GM12875 (cell line): Measurements from ENCODE around the gene ITPR1.

Experiments used
- H3K4me3 ChIP-seq: one replicate; pipeline ENCODE4 v1.5.1; 2011; ENCODE audit warnings: low read depth, low read length, control low read depth
- TF ChIP-seq, protein P1 (sequence below): IDR thresholded peaks from 2 replicates; pipeline ENCODE4 v1.5.1; 2011; ENCODE audit warnings: low read depth, mild to moderate bottlenecking, control low read depth, inconsistent platforms, low read length, moderate library complexity, borderline replicate concordance; ENCODE audit not compliant: insufficient read depth

The ITPR1 gene

DNA sequence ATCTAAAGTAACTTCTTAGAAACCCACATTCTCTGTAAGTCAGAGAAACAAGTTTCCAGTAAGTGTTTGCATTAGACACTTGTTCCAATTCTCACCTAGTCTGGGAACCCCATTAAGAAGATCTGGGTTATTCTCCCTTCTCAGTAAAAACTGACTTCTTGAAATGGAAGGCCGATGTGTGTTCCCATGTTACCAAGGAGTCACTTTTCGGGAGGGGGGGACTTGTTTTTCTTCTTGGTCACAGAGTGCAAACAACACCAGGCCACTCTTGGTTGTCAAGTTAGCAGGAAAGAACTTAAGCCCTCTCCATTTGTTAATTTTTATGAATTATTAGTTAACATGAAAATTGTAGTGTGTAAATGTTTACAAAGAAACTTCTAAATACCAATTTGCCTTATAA, 55.6 kb downstream of the ITPR1 start:
- TF ChIP-seq, protein P1, sequence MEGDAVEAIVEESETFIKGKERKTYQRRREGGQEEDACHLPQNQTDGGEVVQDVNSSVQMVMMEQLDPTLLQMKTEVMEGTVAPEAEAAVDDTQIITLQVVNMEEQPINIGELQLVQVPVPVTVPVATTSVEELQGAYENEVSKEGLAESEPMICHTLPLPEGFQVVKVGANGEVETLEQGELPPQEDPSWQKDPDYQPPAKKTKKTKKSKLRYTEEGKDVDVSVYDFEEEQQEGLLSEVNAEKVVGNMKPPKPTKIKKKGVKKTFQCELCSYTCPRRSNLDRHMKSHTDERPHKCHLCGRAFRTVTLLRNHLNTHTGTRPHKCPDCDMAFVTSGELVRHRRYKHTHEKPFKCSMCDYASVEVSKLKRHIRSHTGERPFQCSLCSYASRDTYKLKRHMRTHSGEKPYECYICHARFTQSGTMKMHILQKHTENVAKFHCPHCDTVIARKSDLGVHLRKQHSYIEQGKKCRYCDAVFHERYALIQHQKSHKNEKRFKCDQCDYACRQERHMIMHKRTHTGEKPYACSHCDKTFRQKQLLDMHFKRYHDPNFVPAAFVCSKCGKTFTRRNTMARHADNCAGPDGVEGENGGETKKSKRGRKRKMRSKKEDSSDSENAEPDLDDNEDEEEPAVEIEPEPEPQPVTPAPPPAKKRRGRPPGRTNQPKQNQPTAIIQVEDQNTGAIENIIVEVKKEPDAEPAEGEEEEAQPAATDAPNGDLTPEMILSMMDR: no peak
- no peak overlapping the region for H3K4me3 ChIP-seq

DNA sequence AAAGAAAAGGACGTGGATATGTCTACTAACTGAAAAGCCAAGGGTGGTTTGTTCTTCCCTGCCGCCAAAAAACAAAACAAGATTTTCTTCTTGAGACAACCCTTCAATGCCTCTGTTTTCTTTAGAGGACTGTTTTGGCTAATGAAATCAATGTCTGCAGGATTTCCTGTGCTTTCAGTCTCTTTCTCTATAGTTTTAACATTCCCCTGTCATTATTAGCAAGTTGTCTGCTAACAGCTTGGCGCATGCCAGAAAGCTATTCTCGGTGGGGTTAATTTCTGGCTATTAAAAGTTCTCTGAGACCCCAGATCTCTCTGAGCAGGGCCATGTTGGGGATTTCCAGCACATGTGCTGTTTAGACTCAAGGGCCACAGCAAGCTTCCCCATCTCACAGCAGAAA, 56.7 kb downstream of the ITPR1 start:
- TF ChIP-seq, protein P1: no peak
- H3K4me3 ChIP-seq: no peak overlapping the region

DNA sequence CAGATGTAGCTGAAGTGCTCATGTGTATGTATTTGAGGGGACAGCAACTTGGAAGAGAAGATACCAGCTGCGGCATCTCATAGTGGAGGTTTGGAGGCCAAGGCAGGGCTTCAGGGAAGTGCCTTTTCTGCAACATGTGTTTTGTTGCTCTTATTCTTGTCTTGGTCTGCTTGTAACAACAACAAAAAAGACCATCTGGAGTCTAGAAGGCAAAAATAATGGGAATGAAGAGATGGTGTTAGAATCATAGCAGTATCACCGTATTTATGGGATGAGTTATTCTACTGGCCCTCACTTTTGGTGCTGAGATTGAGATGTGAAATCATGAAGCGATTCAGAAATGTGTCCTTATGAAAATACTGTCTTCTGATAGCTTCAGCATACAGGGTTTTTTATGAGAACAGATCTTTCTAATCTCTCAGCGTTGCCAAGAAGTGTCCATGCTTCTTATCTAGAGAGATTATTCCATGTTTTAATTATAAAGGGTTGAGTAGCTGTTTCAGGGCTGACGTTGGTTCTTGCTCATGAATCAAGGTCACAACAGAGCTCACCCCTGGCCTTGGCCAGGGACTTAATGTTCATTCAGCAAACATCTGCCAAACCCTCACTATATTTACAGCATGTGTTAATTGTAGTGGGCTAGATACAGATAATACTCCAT, 58.0 kb downstream of the ITPR1 start:
- TF ChIP-seq, protein P1: no peak
- no peak overlapping the region for H3K4me3 ChIP-seq

DNA sequence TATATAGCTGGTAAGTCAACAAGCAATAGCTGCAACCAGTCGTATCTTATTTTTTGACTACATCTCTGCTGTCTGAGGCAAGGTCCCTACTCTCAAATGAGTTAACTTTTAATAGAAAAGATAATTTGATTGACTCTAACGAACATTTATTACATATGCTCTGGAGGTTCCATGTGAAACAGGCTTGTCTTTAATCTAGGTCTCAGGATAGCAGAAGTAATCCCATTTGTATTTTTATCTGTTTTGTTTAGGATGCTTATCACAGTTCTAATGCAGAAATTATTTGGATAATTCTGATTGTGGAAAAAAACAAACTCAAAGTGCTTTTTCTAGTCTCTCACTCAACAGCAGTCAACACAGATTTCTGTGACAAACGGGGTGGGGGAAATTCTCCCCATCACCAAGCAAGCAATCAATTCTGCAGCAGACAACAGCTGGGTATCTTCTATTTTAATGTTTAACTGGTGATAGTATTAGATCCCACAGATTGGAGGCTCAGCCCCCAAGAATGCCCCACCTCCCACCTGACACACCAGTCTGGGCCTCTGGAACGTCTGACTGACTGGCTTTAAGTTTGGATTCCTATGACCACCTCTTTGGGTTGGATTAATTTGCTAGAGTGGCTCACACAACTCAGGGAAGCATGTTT, 58.8 kb downstream of the ITPR1 start:
- H3K4me3 ChIP-seq: no peak overlapping the region
- TF ChIP-seq, protein P1: no peak

DNA sequence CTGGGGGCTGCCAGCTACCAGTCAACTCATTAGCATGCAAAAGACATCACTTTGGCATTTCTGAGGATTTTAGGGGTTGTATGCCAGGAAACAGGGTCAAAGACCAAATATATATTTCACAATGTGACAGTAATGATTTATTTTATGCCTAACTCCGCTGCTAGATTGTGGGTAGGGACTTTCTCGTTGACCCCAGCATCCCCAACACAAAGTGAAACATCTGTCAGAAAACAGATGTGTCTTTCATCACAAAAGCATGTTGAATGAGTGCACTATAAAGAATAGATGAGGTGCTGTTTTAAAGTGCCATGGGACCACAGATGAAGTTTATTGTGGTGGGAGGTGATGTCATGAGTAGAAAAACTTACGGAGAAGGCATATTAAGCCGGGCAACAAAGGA, 59.7 kb downstream of the ITPR1 start:
- TF ChIP-seq, protein P1: no peak
- no peak overlapping the region for H3K4me3 ChIP-seq

DNA sequence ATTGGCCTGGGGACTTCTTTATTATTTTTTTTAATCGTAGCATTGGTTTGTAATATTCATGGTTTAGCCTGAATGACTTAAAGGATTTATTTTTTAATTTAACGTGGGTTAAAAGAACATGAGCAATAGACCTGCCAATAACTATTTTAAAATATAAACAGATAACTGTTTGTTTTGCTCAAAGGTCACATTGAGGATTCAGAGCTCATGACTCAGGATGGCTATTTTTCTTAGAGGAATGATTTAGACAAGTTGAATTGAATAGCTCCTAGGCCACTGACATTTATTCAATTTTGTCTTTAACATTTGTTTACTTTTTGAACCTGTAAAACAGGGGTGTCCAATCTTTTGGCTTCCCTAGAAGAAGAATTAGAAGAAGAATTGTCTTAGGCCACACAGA, 68.5 kb downstream of the ITPR1 start:
- TF ChIP-seq, protein P1: no peak
- H3K4me3 ChIP-seq: no peak overlapping the region

DNA sequence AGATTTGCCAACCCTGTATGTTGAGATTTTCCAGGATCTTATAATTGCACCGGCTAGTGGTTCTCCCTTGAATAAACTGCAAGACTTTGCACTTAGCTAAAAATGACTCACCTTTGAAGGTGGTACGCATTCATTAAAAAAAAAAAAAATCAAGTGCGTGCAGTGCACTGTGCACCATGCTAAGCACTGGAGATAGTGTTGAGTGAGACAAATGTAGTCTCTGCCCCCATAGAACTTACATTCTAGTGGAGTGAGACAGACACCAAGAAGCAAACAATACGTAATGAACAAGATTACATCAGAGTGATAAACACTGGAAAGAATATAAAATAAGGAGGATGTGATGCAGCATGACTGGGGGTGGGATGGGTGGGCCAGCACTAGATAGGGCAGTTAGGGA, 69.4 kb downstream of the ITPR1 start:
- H3K4me3 ChIP-seq: no peak overlapping the region
- TF ChIP-seq, protein P1: no peak
